ENCODE measurements around the gene NQO2.

Gene NQO2, protein sequence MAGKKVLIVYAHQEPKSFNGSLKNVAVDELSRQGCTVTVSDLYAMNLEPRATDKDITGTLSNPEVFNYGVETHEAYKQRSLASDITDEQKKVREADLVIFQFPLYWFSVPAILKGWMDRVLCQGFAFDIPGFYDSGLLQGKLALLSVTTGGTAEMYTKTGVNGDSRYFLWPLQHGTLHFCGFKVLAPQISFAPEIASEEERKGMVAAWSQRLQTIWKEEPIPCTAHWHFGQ

GRCh38 chr6:2999618-3000557 is at the start of gene NQO2:
TSS of gene NQO2 (plus strand) at chr6:2999894. CDS start at chr6:3006553, 6,659 bp downstream.
- DNase-seq (ENCODE audit: low read depth, low spot score) = no peak

DNA sequence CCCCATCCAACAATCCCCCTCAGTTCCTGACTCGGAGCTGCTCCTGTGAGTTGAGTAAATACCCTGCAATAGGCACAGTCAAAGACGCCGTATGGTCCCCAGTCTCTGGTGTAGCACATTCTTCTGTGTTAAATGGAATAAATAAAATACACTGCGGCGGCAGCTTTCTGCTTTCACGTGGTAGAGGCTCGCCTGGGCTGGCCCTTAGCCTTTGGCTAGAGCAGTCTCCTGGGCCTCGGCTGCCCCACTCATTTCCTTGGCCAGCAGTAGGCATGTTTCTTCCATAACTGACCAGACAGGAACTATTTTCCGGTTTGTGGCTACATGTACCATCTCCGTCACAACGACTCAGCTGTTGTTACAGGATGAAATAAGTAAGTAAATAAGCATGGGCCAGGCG is 49.0 kb upstream of the NQO2 start:
- DNase-seq (ENCODE audit: low read depth, low spot score) = no peak

DNA sequence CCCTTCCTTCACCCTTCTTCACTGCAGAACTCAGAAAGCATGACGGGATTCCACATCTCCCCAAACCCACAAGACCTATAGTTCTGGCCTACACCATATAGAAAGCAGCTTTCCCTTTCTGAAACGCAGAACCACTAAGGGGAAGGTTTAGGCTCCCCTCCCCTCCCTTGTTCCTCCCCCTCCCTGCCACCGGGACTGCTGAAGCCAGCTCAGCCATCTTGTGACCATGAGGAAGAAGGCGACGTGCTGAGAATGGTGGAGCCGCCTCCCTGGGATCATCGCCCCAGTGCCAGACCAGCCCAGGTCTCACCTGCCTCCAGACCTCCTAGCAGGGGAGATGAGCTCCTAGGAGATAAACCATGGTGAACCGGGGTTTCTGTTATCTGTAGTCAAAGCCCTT is 48.0 kb upstream of the NQO2 start:
- no peak for DNase-seq (ENCODE audit: low read depth, low spot score)

- peak; percentile 56 for DNase-seq (ENCODE audit: low read depth, low spot score)
These were observed 47.1 kb upstream of the NQO2 start for GRCh38 chr6:2952557-2953095.

- no peak for DNase-seq (ENCODE audit: low read depth, low spot score)
These were observed 46.6 kb upstream of the NQO2 start for GRCh38 chr6:2953098-2953497.

DNA sequence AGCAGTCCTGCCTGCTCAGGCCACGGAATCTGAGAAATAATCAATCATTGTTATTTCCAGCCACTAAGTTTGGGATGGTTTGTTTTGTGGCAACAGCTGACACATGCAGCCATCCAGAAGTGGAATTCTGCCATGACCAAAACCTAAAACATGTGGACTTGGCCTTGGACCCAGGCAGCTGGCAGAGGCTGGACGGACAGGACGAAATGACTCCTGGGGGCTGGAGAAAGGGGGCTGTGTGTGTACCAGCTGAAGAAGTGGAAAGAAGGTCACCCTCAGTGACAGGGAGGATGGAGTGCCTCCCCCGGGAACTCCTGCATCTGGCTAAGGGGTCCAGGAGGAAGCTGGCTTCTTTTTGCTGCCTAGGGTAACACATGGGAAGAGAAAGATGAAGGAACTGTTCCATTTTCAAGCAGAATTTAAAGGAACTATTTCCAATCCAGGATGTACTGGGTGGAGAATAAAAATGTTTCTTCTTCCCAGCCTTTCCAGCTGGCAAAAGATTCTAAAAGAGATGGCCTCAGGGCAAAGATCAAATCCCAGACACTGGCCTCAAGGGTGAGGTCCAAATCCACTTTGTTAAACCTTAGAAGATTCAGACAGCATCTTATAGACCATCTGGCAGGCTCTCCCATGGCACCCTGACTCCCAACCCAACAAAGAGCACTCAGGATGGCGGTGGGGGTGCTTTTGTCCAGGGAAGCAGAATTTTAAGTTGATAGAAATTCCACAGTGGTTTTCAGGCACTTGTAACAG is 42.6 kb upstream of the NQO2 start:
- no peak for DNase-seq (ENCODE audit: low read depth, low spot score)

DNA sequence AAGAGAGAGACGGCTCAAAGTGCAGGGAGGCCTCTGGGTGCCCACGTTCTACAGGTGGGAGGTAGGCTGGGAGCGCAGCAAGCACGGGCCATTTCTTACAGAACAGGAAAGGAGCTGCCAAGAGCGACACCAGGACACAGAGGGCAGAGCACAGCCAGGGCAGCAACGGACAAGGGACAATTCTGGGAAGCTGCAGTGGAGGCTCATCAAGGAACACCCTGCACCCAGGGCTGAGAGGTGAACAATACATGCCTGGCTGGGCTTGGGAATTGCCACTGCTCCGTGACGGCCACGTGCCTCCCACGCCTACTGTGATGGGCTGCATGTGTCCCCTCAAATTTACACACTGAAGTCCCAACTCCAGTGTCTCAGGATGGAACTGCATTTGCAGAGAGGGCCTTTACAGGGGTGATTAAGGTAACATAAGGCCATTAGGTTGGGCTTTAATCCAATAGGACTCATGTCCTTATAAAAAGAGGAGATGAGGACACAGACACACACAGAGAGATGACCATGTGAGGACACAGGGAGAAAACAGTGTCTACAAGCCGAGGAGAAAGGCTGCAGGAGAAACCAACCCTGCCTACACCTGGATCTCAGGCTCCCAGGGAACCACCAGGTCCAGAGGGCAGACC is 41.9 kb upstream of the NQO2 start:
- DNase-seq (ENCODE audit: low read depth, low spot score) = no peak

DNA sequence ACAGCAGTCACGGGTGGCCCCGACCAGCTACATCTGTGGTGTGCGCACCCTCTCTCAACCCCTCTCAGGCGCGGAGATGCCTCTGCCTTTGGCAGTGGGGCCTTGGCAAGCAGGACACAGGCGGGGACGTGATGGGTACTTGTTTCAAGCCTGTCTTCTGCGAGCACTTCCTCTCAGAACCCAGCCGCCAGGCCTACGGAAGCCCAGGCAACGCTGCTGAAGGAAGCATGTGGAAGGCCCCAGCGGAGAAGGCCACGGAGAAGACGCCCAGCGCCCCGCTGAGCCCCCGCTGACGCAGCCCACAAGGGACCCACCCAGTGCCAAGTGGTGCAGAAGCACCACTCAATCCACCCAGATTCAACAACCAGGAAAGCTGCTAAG is 41.4 kb upstream of the NQO2 start:
- DNase-seq (ENCODE audit: low read depth, low spot score) = no peak

GRCh38 chr6:2958776-2959175 is 40.9 kb upstream of the NQO2 start:
- no peak for DNase-seq (ENCODE audit: low read depth, low spot score)

- no peak for DNase-seq (ENCODE audit: low read depth, low spot score)
These were observed 39.6 kb upstream of the NQO2 start for GRCh38 chr6:2959909-2960719.

GRCh38 chr6:2960935-2961334 is 38.8 kb upstream of the NQO2 start:
- DNase-seq (ENCODE audit: low read depth, low spot score) = no peak

GRCh38 chr6:2961506-2961905 is 38.2 kb upstream of the NQO2 start:
- no peak for DNase-seq (ENCODE audit: low read depth, low spot score)

DNA sequence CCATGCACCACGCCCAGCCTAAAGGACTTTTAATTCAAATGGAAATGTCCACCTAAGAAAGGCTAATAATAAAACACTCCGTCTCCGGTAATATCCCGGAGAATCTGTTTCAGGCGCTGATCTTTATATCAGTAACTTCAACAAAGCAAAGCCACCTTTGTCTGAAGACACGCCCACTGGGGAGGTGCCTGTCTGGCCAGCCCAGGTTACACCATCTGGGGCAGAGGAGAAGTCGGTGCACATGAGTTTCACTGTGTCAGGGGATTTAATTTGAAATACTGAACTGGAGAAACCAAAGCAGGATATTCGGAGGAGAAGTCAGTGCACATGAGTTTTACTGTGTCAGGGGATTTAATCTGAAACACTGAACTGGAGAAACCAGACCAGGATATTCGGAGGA is 37.7 kb upstream of the NQO2 start:
- no peak for DNase-seq (ENCODE audit: low read depth, low spot score)

DNA sequence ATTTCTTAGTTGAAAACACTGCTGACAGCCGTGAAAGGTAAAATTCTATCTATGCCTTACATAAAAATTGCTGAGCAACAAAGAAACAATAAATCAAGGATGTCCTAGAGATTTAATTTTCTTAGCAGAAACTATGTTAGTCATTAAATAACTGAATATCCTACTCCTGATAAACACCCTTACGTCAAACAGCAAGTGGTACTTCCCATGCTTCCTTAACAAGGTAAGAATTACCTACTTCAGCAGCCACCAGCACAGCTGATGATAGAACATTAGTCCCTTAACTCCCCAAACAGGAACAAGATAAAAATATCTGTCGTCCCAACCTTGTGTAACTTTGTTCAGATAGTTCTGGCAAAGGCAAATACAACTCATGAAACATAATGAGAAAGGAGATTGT is 37.1 kb upstream of the NQO2 start:
- no peak for DNase-seq (ENCODE audit: low read depth, low spot score)

- DNase-seq (ENCODE audit: low read depth, low spot score) = no peak
These were observed 35.9 kb upstream of the NQO2 start for GRCh38 chr6:2963756-2964155.

- no peak for DNase-seq (ENCODE audit: low read depth, low spot score)
These were observed 34.7 kb upstream of the NQO2 start for GRCh38 chr6:2964793-2965505.

- no peak for DNase-seq (ENCODE audit: low read depth, low spot score)
These were observed 33.3 kb upstream of the NQO2 start for GRCh38 chr6:2966347-2966746.

- DNase-seq (ENCODE audit: low read depth, low spot score) = no peak
These were observed 31.8 kb upstream of the NQO2 start for GRCh38 chr6:2967936-2968335.

- DNase-seq (ENCODE audit: low read depth, low spot score) = no peak
These were observed 31.0 kb upstream of the NQO2 start for GRCh38 chr6:2968600-2969135.

GRCh38 chr6:2969549-2969948 is 30.1 kb upstream of the NQO2 start:
- DNase-seq (ENCODE audit: low read depth, low spot score) = no peak
